Right lobe of liver (tissue), 6 donors: ENCODE results near the gene KSR2. TPM values are rescaled to one million over a fixed set of nuclear protein-coding genes. Genes with fewer than 3 reads are reported as not detected.

Source experiments
- ATAC-seq, 4 donors: fragments of 200-7000 bp; cut with Tn5 transposase; one replicate each; pipeline ENCODE4 v1.9.1; 2020; ENCODE audit warnings: mild to moderate bottlenecking in 4 of 4, moderate library complexity in 4 of 4
- DNase-seq, 3 donors: peaks; one replicate each; pipeline ENCODE4 v3.0.0-alpha.2; 2020
- H3K27ac ChIP-seq, 3 donors: fragments of 200-600 bp; one replicate each; pipeline ENCODE4 v1.8.0; 2022
- H3K27me3 ChIP-seq, 2 donors: fragments of 200-600 bp; one replicate each; pipeline ENCODE4 v1.8.0; 2022
- H3K36me3 ChIP-seq, 4 donors: fragments of 200-600 bp; sonication (generic) in 1 of 4; one replicate each; pipeline versions ENCODE4 v1.5.1 to v1.8.0; 2017 to 2022; ENCODE audit warnings: control low read depth in 1 of 4
- H3K4me1 ChIP-seq, 4 donors: fragments of 200-600 bp; sonication (generic) in 1 of 4; one replicate each; pipeline versions ENCODE4 v1.5.1 to v1.8.0; 2017 to 2022; ENCODE audit warnings: control low read depth in 1 of 4
- H3K4me3 ChIP-seq, 3 donors: fragments of 200-600 bp; one replicate each; pipeline ENCODE4 v1.8.0; 2022
- H3K9me3 ChIP-seq, 4 donors: fragments of 200-600 bp; sonication (generic) in 1 of 4; one replicate each; pipeline versions ENCODE4 v1.5.1 to v1.8.0; 2017 to 2022; ENCODE audit warnings: control low read depth in 1 of 4
- CTCF ChIP-seq, 4 donors: fragments of 200-600 bp in 3 of 4; fragments of 450-650 bp in 1 of 4; IDR thresholded peaks; one replicate each; pipeline versions ENCODE4 v1.5.1 to v1.8.0; 2016 to 2022; ENCODE audit warnings: antibody characterized with exemption in 4 of 4, mild to moderate bottlenecking in 2 of 4
- POLR2A ChIP-seq: fragments of 450-650 bp; IDR thresholded peaks from one replicate; pipeline ENCODE4 v1.6.1; 2017; ENCODE audit warnings: antibody characterized with exemption, mild to moderate bottlenecking
- WGBS: methylation state at CpG from one replicate; pipeline ENCODE4 v1.1.6; 2018; ENCODE audit warnings: low coverage, low lambda C conversion rate; ENCODE audit not compliant: insufficient coverage; ENCODE audit errors: missing lambda C conversion rate; 5-methylcytosine and 5-hydroxymethylcytosine counted together
- intact Hi-C, 2 donors: fragments of 100-400 bp; cut with DNase I; formaldehyde crosslinking; loops; one replicate each; pipeline versions ENCODE4 v1.11.2 to v1.14.1; 2022
- total RNA-seq, 6 experiments: library from RNA; depleted of rRNA in 2 of 6; stranded (reverse); fragments of >200 nt in 2 of 6; fragmentation: NEBNext Ultra II Directional in 3 of 6; extraction: Animal tissue kit (Norgen Biotek cat#: 25700) in 3 of 6; gene quantifications; one replicate each; pipeline versions ENCODE4 v1.1.0 to v1.2.4, GENCODE V29; 2016 to 2023
- donor health status: DM: no; HTN: yes; CAD: no.
- donor health status: DM: no; HTN: no; CAD: no.
- donor health status: DM: no; HTN: no; CAD: no.
- donor health status: DM: no; HTN: yes; CAD: no.
- donor health status: DM: no; HTN: yes; CAD: no.

Gene KSR2
- total RNA-seq, 6 experiments from 2014 or later: 0.02 to 0.07 (median 0.02) TPM; not detected in 2

GRCh38 chr12:117836476-117836875 is 132.3 kb downstream of the KSR2 start:
- no peak for TF ChIP-seq CTCF (IDR thresholded peaks at IDR 0.05)
- DNase-seq: no peak
- Histone ChIP-seq H3K27ac (no peak overlapping the region), H3K9me3 (no peaks in the 10 kb centered on the region), H3K36me3 (no peaks in the 10 kb centered on the region), H3K4me1 (no peaks in the 10 kb centered on the region), H3K4me3 (no peak overlapping the region), H3K27me3 (no peaks in the 10 kb centered on the region)
- WGBS: 49% methylated on average over 3 of the region's 9 CpGs
- intact Hi-C loops: loop anchor here in 1 of 2 donors (10.0 kb wide), 1 partner anchor 472 kb away; the partner anchor contains the start of gene NOS1
- ATAC-seq: no peak

GRCh38 chr12:117835156-117835555 is 133.6 kb downstream of the KSR2 start:
- WGBS: 89% methylated on average over 2 of the region's 7 CpGs
- intact Hi-C loops: loop anchor here in 1 of 2 donors (10.0 kb wide), 1 partner anchor 470 kb away; the partner anchor contains the start of gene NOS1
- DNase-seq (no peak), ATAC-seq (no peak)
- Histone ChIP-seq H3K36me3 (no peaks in the 10 kb centered on the region), H3K27me3 (no peaks in the 10 kb centered on the region), H3K4me1 (no peaks in the 10 kb centered on the region), H3K4me3 (no peak overlapping the region), H3K9me3 (no peaks in the 10 kb centered on the region), H3K27ac (no peak overlapping the region)
- TF ChIP-seq POLR2A (no peak), CTCF (IDR thresholded peaks at IDR 0.05) (no peak)

- WGBS: 67% methylated on average over 5 of the region's 13 CpGs
- TF ChIP-seq POLR2A: no peak
- TF ChIP-seq CTCF (IDR thresholded peaks at IDR 0.05): no peak
- intact Hi-C loops: loop anchor here in 1 of 2 donors (10.0 kb wide), 1 partner anchor 468 kb away; the partner anchor contains the start of gene NOS1
- ATAC-seq (no peak), DNase-seq (no peak)
- no peaks in the 10 kb centered on the region for H3K9me3 ChIP-seq
- no peaks in the 10 kb centered on the region for H3K27me3 ChIP-seq
- H3K36me3 ChIP-seq: no peaks in the 10 kb centered on the region
- no peak overlapping the region for H3K27ac ChIP-seq
- H3K4me1 ChIP-seq: no peaks in the 10 kb centered on the region
- H3K4me3 ChIP-seq: no peak overlapping the region
Observed at GRCh38 chr12:117832459-117833457, 136.0 kb downstream of the KSR2 start.

- H3K27me3 ChIP-seq: no peaks in the 10 kb centered on the region
- H3K4me3 ChIP-seq: no peak overlapping the region
- no peak for ATAC-seq
- H3K27ac ChIP-seq: no peak overlapping the region
- H3K9me3 ChIP-seq: no peaks in the 10 kb centered on the region
- intact Hi-C loops: loop anchor here in 1 of 2 donors (10.0 kb wide), 1 partner anchor 466 kb away; the partner anchor contains the start of gene NOS1
- 55% methylated on average over 5 of the region's 5 CpGs for whole genome bisulfite sequencing
- TF ChIP-seq CTCF (IDR thresholded peaks at IDR 0.05): no peak
- TF ChIP-seq POLR2A: no peak
- H3K4me1 ChIP-seq: no peaks in the 10 kb centered on the region
- no peak for DNase-seq
- no peaks in the 10 kb centered on the region for H3K36me3 ChIP-seq
Observed at GRCh38 chr12:117830471-117830870, 138.3 kb downstream of the KSR2 start.
